Spinal cord (tissue), 10 donors: Measurements from ENCODE around the gene SGSM1. TPM values are rescaled to one million over a fixed set of nuclear protein-coding genes. Genes with fewer than 3 reads are reported as not detected.

Experiments used
- DNase-seq, 6 donors: peaks; one replicate each; pipeline versions ENCODE4 v3.0.0 to v3.0.0-alpha.2; 2013 to 2015; ENCODE audit warnings: low spot score in 6 of 6, low read depth in 4 of 6
- H3K27ac ChIP-seq: one replicate; pipeline ENCODE4 v1.5.1; 2013; ENCODE audit warnings: low read depth, low read length, control low read depth
- H3K27me3 ChIP-seq: one replicate; pipeline ENCODE4 v1.6.1; 2013; ENCODE audit warnings: low read length; ENCODE audit not compliant: control insufficient read depth, insufficient read depth
- H3K36me3 ChIP-seq: one replicate; pipeline ENCODE4 v1.6.1; 2013; ENCODE audit warnings: low read length; ENCODE audit not compliant: control insufficient read depth, insufficient read depth
- H3K4me1 ChIP-seq: one replicate; pipeline ENCODE4 v1.6.1; 2013; ENCODE audit warnings: low read length; ENCODE audit not compliant: control insufficient read depth, insufficient read depth
- H3K4me3 ChIP-seq: one replicate; pipeline ENCODE4 v1.5.1; 2013; ENCODE audit warnings: low read depth, low read length, control low read depth
- H3K9me3 ChIP-seq: one replicate; pipeline ENCODE4 v1.6.1; 2013; ENCODE audit warnings: low read length; ENCODE audit not compliant: control insufficient read depth, insufficient read depth
- WGBS: methylation state at CpG from one replicate; pipeline ENCODE4 v1.1.5; 2013; ENCODE audit warnings: missing lambda C conversion rate; ENCODE audit not compliant: insufficient coverage; 5-methylcytosine and 5-hydroxymethylcytosine counted together
- polyA plus RNA-seq, 2 donors: library from polyadenylated mRNA; unstranded; fragments of 120-200 nt; gene quantifications; one replicate each; pipeline ENCODE4 v1.2.1, GENCODE V29; 2013; ENCODE audit not compliant: insufficient read length in 2 of 2
- total RNA-seq, 2 donors: library from RNA; depleted of rRNA in 1 of 2; stranded (reverse); fragments of 120-200 nt in 1 of 2; fragments of >200 nt in 1 of 2; gene quantifications; one replicate each; pipeline versions ENCODE4 v1.2.3 to v1.2.4, GENCODE V29; 2013 to 2014
- donor health status: healthy.

The SGSM1 gene
- total and polyA plus RNA-seq, 4 donors, result 6.3 to 20.0 (median 13.4) TPM

DNA sequence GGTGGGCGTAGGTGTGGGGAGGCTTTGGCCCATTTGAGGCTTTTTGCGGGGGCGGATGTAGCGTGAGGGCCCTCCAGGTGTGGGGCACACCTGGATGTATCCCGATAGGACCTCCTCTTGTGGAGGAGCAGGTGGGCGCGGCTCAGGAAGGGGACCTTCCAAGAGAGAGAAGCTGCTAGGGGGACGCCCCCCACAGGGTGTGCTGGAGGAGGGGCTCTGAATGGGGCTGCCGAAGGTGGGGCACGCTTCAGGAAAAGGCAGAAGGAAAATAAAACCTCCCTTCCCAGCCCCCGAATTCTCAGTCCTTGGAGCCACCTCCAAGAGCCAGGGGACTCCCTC lies 621 bp downstream of the SGSM1 start:
- H3K27me3 ChIP-seq, result no peaks in the 10 kb centered on the region
- H3K4me1 ChIP-seq, result peaks cover 61% of the 10 kb centered on the region
- peak in 2 of 6 donors; percentile 22 to 33 for DNase-seq
- H3K9me3 ChIP-seq, result no peaks in the 10 kb centered on the region
- H3K27ac ChIP-seq, result peak overlapping the region; percentile 73
- H3K4me3 ChIP-seq, result peak overlapping the region; percentile 60
- WGBS, result 4% methylated on average over 6 of the region's 11 CpGs
- H3K36me3 ChIP-seq, result no peaks in the 10 kb centered on the region

DNA sequence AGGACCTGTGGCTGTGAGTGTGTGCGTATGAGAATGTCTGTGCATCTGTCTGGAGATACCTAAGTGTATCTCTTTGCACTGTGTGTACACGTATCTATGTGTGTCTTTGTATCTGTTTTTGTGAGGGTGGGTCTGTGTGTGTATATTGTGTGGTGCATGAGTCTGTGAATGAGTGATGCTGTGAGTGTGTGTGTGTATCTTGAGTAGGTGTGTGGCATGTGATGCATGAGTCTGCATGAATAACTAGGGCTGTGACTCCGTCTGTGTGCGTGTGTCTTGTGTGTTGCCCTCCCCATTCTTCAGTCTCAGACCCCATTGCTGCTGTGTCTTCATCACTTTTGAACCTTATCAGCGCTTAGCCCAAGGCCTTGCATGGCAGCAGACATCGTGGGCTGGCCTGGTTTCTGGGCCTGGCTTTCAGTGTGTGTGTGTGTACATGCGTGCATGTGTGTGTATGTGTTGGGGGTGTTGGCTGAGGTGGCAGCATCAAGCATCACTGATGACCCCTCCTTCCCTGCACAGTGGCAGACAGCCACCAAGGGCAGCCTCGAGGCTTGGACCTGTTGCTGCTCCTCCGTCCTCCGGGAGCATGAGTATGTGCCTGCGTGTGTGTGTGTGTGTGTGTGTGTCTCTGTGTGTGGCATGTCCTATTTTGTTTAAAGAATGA lies 1.4 kb downstream of the SGSM1 start:
- peaks cover 67% of the 10 kb centered on the region for H3K4me1 ChIP-seq
- H3K4me3 ChIP-seq, result peak overlapping the region; percentile 60
- 36% methylated on average over 10 of the region's 11 CpGs for WGBS
- H3K9me3 ChIP-seq, result no peaks in the 10 kb centered on the region
- no peaks in the 10 kb centered on the region for H3K36me3 ChIP-seq
- DNase-seq, result peak in 2 of 6 donors; percentile 63 to 77
- H3K27me3 ChIP-seq, result no peaks in the 10 kb centered on the region
- H3K27ac ChIP-seq, result peak overlapping the region; percentile 73

DNA sequence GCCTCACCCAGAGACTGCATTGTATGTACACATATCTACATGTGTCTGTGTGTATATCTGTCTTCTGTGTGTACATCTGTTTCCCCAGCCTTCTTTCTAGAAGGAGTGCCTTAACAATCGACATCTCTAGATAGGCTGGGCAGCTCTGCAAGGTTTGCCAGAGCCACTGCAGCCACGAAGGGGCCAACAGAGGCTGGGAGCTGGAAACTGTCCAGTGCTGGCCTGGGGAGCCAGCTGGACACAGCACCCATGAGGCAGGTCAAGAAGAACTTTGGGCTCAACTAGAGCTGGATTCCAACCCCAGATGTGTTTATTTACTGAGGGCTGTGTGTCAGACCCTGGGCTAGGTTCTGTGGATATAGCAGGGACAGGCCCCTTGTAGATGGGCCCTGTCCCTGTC lies 3.3 kb downstream of the SGSM1 start:
- Histone ChIP-seq H3K9me3 (no peaks in the 10 kb centered on the region), H3K27me3 (no peaks in the 10 kb centered on the region), H3K4me3 (no peak overlapping the region), H3K27ac (peak overlapping the region; percentile 92), H3K36me3 (no peaks in the 10 kb centered on the region), H3K4me1 (peaks cover 81% of the 10 kb centered on the region)
- DNase-seq, result peak in 1 of 6 donors; percentile 51
- WGBS, result 11% methylated on average over 2 of the region's 2 CpGs

DNA sequence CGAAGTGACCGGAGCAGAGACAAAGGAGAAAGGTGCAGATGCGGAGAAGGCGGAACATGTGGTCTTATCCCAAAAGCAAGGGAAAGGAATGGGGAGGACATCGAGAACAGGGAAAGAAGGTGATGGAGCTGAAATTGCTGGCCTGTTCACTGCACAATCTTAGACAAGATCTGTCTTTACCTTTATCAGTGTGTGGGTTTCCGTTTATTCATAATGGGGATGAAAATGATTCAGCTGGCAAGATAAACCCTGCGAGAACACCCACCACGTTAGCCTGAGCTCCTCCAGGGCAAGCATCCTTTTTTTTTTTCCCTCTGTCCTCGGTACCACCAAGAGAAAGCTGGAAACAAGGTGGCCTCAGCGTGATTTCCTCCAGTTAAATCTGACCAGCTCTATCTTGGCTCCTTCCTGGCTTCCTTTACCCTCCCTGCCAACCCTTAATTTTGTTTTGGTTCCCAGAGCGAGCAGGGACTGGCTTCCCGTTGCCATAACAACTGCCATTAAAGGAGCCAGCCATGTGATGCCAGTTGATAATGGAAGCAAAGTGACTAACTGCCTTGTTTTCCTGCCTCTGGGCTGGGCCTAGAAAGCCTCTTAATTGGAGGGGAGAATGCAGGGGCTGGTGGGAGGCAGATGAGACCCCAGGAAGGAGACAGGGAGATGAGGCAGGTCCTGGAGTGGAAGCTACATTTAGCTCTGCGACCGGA lies 4.2 kb downstream of the SGSM1 start:
- Histone ChIP-seq H3K27me3 (no peaks in the 10 kb centered on the region), H3K36me3 (peaks cover under 1% of the 10 kb centered on the region), H3K4me3 (no peak overlapping the region), H3K4me1 (peaks cover 89% of the 10 kb centered on the region), H3K27ac (peak overlapping the region; percentile 92), H3K9me3 (no peaks in the 10 kb centered on the region)
- DNase-seq, result peak; percentile 80 to 98 (median 87)
- WGBS, result 15% methylated on average over 8 of the region's 14 CpGs

DNA sequence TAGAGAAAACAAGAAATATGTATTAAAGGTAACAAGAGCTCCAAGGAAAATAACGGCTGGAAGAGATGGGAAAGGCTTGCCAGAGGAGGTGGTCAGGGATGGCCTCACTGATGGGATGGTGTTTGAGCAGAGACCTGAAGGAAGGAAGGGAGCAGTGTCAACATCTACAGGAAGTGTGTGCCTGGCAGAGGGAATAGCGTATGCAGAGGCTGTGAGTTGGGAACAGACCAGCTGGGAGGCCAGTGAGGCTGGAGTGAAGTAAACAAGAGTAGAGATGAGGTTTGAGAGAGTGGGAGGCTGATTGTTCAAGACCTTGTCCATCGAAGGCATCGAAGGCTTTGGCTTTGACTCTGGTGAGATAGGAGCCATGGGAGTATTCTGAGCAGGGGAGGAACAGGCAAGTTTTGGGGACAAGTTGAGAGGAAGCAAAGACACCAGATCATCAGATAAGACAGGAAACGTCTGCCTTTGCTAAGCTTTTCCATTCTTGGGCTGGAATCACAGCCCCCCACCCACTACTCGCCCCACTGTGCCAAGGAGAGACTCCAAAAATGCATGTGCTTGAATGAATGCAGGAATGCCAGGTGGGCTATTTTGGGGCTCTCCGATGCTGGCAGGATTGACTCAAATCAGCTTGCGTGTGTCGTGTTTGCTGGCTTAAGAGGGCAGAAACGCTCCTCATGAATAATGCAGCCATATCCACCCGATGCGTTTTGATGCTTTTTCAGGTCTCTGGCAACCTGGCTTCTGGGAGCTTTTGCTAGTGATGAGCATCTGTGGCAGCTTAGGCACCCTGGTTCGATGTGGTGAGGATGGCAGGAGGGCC lies 7.2 kb downstream of the SGSM1 start:
- H3K9me3 ChIP-seq, result no peaks in the 10 kb centered on the region
- no peak overlapping the region for H3K4me3 ChIP-seq
- H3K27ac ChIP-seq, result no peak overlapping the region
- peaks cover 5% of the 10 kb centered on the region for H3K36me3 ChIP-seq
- peaks cover 81% of the 10 kb centered on the region for H3K4me1 ChIP-seq
- H3K27me3 ChIP-seq, result no peaks in the 10 kb centered on the region
- WGBS, result 67% methylated on average over 11 of the region's 13 CpGs
- peak in 2 of 6 donors; percentile 48 to 85 for DNase-seq

DNA sequence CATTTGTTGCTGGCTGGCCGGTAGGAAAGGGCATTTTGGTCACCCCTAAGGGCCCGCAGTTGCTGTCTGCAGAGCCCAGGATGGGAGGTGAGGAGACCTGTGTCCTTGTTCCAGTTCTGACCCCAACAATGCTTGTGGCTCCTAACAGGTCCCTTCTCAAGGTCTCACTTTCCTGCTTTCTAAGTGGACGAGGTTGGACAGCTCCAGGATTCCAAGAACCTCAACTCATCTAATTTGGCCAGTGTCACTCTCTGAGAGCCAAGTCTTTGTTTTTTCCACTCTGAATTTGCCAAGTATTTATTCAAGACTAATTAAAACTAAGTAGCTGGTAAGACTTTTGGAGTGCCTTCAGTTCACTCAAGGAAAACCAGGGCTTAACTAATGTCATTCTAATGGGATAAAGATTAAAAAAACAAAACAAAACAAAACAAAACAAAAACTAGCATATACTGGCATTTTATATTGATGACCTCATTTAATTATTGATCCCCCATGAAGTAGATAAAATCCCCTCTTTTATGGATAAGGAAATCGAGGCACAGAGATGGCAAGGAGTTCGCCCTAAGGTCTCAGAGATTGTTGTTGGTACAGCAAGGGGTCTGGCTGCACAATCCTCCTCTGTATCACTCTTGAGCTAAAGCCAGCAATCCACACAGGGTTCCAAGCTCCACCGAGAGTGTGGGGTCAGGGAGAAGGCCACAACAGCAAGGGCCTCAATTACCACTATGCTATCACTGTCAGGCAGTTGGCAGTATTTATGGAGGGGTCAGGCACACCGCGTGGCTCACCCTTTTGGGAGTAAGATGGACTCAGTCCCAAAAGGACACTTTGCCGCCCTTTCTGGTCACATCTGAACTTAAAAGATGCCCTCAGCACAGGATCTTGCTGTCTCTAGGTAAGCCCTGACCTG lies 8.1 kb downstream of the SGSM1 start:
- Histone ChIP-seq H3K27ac (no peak overlapping the region), H3K4me1 (peaks cover 72% of the 10 kb centered on the region), H3K4me3 (no peak overlapping the region), H3K9me3 (no peaks in the 10 kb centered on the region), H3K27me3 (no peaks in the 10 kb centered on the region), H3K36me3 (peaks cover 5% of the 10 kb centered on the region)
- 58% methylated on average over 5 of the region's 9 CpGs for WGBS
- peak in 1 of 6 donors; percentile 13 for DNase-seq

DNA sequence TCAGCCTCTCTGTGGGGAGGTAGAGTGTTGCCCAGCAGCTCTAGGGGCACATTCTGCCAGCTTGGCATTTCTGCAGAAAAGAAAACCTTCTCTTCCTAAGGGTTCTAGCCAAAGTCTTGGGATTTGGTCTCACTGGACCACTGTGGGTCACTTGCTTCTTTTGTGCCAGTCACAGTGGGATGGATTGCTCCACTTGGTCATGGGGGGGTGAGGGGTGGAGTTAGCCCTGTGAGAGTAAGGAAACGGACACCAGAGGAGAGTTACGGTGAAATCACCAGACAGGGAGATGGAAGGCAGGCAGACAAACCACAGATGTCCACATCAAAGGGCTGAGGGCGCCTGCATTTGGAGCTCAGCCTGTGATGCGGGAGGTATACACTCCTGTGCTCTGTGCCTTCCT lies 10.8 kb downstream of the SGSM1 start:
- 38% methylated on average over 4 of the region's 4 CpGs for WGBS
- Histone ChIP-seq H3K36me3 (peaks cover 15% of the 10 kb centered on the region), H3K9me3 (no peaks in the 10 kb centered on the region), H3K27ac (peak overlapping the region; percentile 27), H3K4me3 (no peak overlapping the region), H3K27me3 (no peaks in the 10 kb centered on the region), H3K4me1 (peaks cover 57% of the 10 kb centered on the region)
- DNase-seq, result peak in 2 of 6 donors; percentile 23 to 77

DNA sequence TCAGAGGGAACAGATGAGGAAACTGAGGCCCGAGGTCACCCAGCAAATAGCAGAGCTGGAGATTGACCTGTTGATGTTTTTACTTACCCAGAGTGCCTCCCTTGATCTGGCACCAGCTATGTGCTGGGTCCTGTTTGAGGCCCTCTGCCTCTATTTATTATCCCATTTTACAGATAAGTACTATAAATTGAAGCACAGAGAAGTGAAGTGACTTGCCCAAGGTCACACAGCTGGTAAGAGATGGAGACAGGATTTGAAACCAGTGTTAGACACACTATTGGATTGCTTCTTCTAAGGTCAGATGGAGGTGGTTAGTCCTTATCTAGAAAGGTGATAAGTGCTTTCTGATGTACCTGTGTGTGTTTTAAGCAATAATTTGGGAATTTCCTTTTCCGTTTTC lies 13.5 kb downstream of the SGSM1 start:
- H3K9me3 ChIP-seq, result no peaks in the 10 kb centered on the region
- peaks cover 19% of the 10 kb centered on the region for H3K36me3 ChIP-seq
- WGBS, result 100% methylated on average over 1 of the region's 2 CpGs
- no peaks in the 10 kb centered on the region for H3K27me3 ChIP-seq
- H3K4me3 ChIP-seq, result no peak overlapping the region
- H3K4me1 ChIP-seq, result peaks cover 38% of the 10 kb centered on the region
- no peak overlapping the region for H3K27ac ChIP-seq
- no peak for DNase-seq

DNA sequence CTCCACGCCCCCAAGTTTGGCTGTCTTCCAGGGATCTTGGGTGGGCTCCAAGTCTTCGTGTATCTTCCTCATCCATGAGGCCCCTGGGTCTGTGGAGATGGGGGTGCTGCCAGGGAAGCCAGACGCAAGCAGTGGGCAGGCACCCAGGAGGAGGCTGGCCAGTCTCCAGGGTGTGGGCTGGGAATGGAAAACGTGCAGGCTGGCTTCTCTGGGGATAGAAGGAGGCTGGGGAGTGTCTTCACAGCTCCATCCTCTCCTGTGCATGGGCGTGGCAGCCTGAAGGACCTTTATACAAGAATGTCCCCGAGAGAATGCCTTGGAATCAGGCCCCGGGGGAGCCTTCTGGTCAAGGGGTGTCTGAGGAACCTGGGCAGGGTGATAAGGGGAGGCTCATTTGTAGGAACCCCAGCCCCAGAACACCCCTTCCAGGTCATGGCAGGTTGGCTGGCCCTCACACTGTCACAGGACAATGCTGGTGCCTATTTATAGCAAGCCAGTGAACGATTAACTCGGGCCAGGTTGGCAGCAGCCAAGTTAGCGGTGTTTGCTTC lies 14.0 kb downstream of the SGSM1 start:
- no peaks in the 10 kb centered on the region for H3K27me3 ChIP-seq
- H3K9me3 ChIP-seq, result no peaks in the 10 kb centered on the region
- peaks cover 33% of the 10 kb centered on the region for H3K4me1 ChIP-seq
- H3K36me3 ChIP-seq, result peaks cover 22% of the 10 kb centered on the region
- DNase-seq, result peak in 2 of 6 donors; percentile 84 to 96
- 46% methylated on average over 4 of the region's 10 CpGs for WGBS
- H3K27ac ChIP-seq, result no peak overlapping the region
- no peak overlapping the region for H3K4me3 ChIP-seq
